ENCODE measurements around the gene ZNF296. TPM values are rescaled to one million over a fixed set of nuclear protein-coding genes. Genes with fewer than 3 reads are reported as not detected.

The ZNF296 gene
- 1.9 TPM for polyA plus RNA-seq (2013)

- Histone ChIP-seq H3K36me3 (ENCODE audit: control insufficient read depth in 4 of 4, insufficient read depth in 4 of 4, low read length in 3 of 4) (peaks cover 0 to 18% (median 5%) of the 10 kb centered on the region in 4 experiments), H3K27ac (ENCODE audit: insufficient read depth in 1 of 2, low read depth in 1 of 2, low read length in 2 of 2, poor library complexity in 1 of 2, severe bottlenecking in 2 of 2) (peak within 1 kb of the TSS in 1 of 2 experiments; percentile 71), H3K27me3 (replicated peaks in 2 of 5; ENCODE audit: control insufficient read depth in 4 of 5, insufficient read depth in 5 of 5, low read length in 4 of 5) (no peaks in the 10 kb centered on the region), H3K9me3 (ENCODE audit: control extremely low read depth in 1 of 5, control insufficient read depth in 4 of 5, insufficient read depth in 2 of 5, low read depth in 1 of 5, low read length in 4 of 5) (no peaks in the 10 kb centered on the region), H3K4me3 (ENCODE audit: control insufficient read depth in 1 of 7, extremely low read depth in 1 of 7, insufficient read depth in 4 of 7, low read depth in 2 of 7, low read length in 6 of 7) (peak within 1 kb of the TSS; percentile 32 to 86 (median 78)), H3K4me1 (ENCODE audit: control extremely low read depth in 1 of 4, control insufficient read depth in 4 of 4, insufficient read depth in 4 of 4, low read length in 3 of 4) (peaks cover 9 to 51% (median 44%) of the 10 kb centered on the region in 4 experiments)
- WGBS (ENCODE audit: insufficient coverage), result under 1% methylated on average over 47 of the region's 81 CpGs
- DNase-seq, result peak; percentile 61 to 77 (median 72)
- ChIA-PET CTCF (no interaction called here), POLR2A (no interaction called here)
Observed at GRCh38 chr19:45076029-45076850, at the start of gene ZNF296. ZNF296 (minus strand) TSS chr19:45076478; CDS start chr19:45076373, 105 bp downstream.

- no peak overlapping the region for H3K27ac ChIP-seq (ENCODE audit: insufficient read depth in 1 of 2, low read depth in 1 of 2, low read length in 2 of 2, poor library complexity in 1 of 2, severe bottlenecking in 2 of 2)
- H3K36me3 ChIP-seq (ENCODE audit: control insufficient read depth in 4 of 4, insufficient read depth in 4 of 4, low read length in 3 of 4), result peaks cover 0 to 9% (median under 1%) of the 10 kb centered on the region in 4 experiments
- H3K4me3 ChIP-seq (ENCODE audit: control insufficient read depth in 1 of 7, extremely low read depth in 1 of 7, insufficient read depth in 4 of 7, low read depth in 2 of 7, low read length in 6 of 7), result no peak overlapping the region
- DNase-seq, result no peak
- CTCF ChIA-PET, result interaction anchor here (0.8 to 3.8 kb wide), 17 partner anchors 11 to 80 kb away, joined by 3 to 32 read pairs (median 5); partner anchors contain the start of genes BLOC1S3, GEMIN7, PPP1R37 and TRAPPC6A
- H3K4me1 ChIP-seq (ENCODE audit: control extremely low read depth in 1 of 4, control insufficient read depth in 4 of 4, insufficient read depth in 4 of 4, low read length in 3 of 4), result peaks cover 0 to 30% (median 25%) of the 10 kb centered on the region in 4 experiments
- no peaks in the 10 kb centered on the region for H3K9me3 ChIP-seq (ENCODE audit: control extremely low read depth in 1 of 5, control insufficient read depth in 4 of 5, insufficient read depth in 2 of 5, low read depth in 1 of 5, low read length in 4 of 5)
- POLR2A ChIA-PET, result no interaction called here
- no peaks in the 10 kb centered on the region for H3K27me3 ChIP-seq (replicated peaks in 2 of 5; ENCODE audit: control insufficient read depth in 4 of 5, insufficient read depth in 5 of 5, low read length in 4 of 5)
- WGBS (ENCODE audit: insufficient coverage), result 86% methylated on average over 7 of the region's 9 CpGs
Observed at GRCh38 chr19:45125360-45125759, 49.1 kb upstream of the ZNF296 start.

DNA sequence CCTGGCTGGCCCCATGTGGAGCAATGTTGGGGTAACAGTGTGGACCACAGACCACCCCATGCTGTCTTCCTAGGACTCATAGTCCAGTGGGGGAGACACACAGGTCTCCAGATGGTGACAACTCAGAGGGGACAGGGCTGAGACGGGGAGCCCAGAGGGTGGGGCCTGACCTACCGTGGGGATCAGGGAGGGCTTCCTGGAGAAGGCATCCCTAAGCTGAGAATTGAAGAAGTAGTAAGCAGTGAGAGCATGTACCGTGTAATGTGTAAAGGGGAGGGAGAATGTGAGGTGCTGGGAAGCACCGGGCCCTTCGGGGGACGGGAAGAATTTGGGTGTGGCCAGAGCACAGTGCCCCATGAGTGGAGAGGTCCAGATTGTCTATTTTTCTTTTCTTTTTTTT, 47.7 kb upstream of the ZNF296 start:
- peaks cover 3 to 41% (median 34%) of the 10 kb centered on the region in 4 experiments for H3K4me1 ChIP-seq (ENCODE audit: control extremely low read depth in 1 of 4, control insufficient read depth in 4 of 4, insufficient read depth in 4 of 4, low read length in 3 of 4)
- no peak overlapping the region for H3K27ac ChIP-seq (ENCODE audit: insufficient read depth in 1 of 2, low read depth in 1 of 2, low read length in 2 of 2, poor library complexity in 1 of 2, severe bottlenecking in 2 of 2)
- ChIA-PET CTCF (interaction anchor here (1.0 to 3.8 kb wide), 7 partner anchors 8 to 38 kb away, joined by 3 to 25 read pairs (median 9); partner anchors contain the start of gene PPP1R37), POLR2A (interaction anchor here (1.1 kb wide), 1 partner anchor 28 kb away, joined by 3 read pairs; no protein-coding TSS in a partner anchor)
- no peaks in the 10 kb centered on the region for H3K9me3 ChIP-seq (ENCODE audit: control extremely low read depth in 1 of 5, control insufficient read depth in 4 of 5, insufficient read depth in 2 of 5, low read depth in 1 of 5, low read length in 4 of 5)
- H3K4me3 ChIP-seq (ENCODE audit: control insufficient read depth in 1 of 7, extremely low read depth in 1 of 7, insufficient read depth in 4 of 7, low read depth in 2 of 7, low read length in 6 of 7), result no peak overlapping the region
- 100% methylated on average over 3 of the region's 6 CpGs for WGBS (ENCODE audit: insufficient coverage)
- peaks cover 0 to 9% (median under 1%) of the 10 kb centered on the region in 4 experiments for H3K36me3 ChIP-seq (ENCODE audit: control insufficient read depth in 4 of 4, insufficient read depth in 4 of 4, low read length in 3 of 4)
- DNase-seq, result no peak
- H3K27me3 ChIP-seq (replicated peaks in 2 of 5; ENCODE audit: control insufficient read depth in 4 of 5, insufficient read depth in 5 of 5, low read length in 4 of 5), result no peaks in the 10 kb centered on the region

DNA sequence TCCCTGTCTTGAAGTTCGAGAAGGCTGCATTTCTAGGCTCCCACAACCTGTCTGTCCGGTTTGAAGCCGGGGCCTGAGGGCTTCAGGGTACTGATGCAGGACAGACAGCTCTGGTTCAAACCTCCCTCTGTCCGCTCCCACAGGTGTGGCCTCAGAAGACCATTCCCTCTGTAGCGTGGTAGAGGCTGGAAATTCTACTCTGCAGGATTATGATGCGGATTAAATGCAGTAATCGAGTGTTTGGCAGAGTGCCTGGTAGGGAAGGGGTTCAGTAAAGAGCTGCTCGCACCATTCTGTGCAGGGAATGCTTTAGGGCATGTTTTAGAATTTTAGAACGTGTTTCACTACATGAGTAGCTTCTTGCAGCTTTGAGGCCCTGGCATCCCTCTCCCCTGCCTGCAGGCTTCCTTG, 47.2 kb upstream of the ZNF296 start:
- no peaks in the 10 kb centered on the region for H3K27me3 ChIP-seq (replicated peaks in 2 of 5; ENCODE audit: control insufficient read depth in 4 of 5, insufficient read depth in 5 of 5, low read length in 4 of 5)
- peaks cover 0 to 9% (median 0%) of the 10 kb centered on the region in 4 experiments for H3K36me3 ChIP-seq (ENCODE audit: control insufficient read depth in 4 of 4, insufficient read depth in 4 of 4, low read length in 3 of 4)
- CTCF ChIA-PET, result interaction anchor here (1.0 to 2.6 kb wide), 4 partner anchors 8 to 23 kb away, joined by 3 to 11 read pairs (median 3); no protein-coding TSS in a partner anchor
- POLR2A ChIA-PET, result no interaction called here
- H3K27ac ChIP-seq (ENCODE audit: insufficient read depth in 1 of 2, low read depth in 1 of 2, low read length in 2 of 2, poor library complexity in 1 of 2, severe bottlenecking in 2 of 2), result no peak overlapping the region
- DNase-seq, result no peak
- WGBS (ENCODE audit: insufficient coverage), result 92% methylated on average over 9 of the region's 9 CpGs
- H3K9me3 ChIP-seq (ENCODE audit: control extremely low read depth in 1 of 5, control insufficient read depth in 4 of 5, insufficient read depth in 2 of 5, low read depth in 1 of 5, low read length in 4 of 5), result no peaks in the 10 kb centered on the region
- H3K4me3 ChIP-seq (ENCODE audit: control insufficient read depth in 1 of 7, extremely low read depth in 1 of 7, insufficient read depth in 4 of 7, low read depth in 2 of 7, low read length in 6 of 7), result no peak overlapping the region
- H3K4me1 ChIP-seq (ENCODE audit: control extremely low read depth in 1 of 4, control insufficient read depth in 4 of 4, insufficient read depth in 4 of 4, low read length in 3 of 4), result peaks cover 3 to 46% (median 40%) of the 10 kb centered on the region in 4 experiments

DNA sequence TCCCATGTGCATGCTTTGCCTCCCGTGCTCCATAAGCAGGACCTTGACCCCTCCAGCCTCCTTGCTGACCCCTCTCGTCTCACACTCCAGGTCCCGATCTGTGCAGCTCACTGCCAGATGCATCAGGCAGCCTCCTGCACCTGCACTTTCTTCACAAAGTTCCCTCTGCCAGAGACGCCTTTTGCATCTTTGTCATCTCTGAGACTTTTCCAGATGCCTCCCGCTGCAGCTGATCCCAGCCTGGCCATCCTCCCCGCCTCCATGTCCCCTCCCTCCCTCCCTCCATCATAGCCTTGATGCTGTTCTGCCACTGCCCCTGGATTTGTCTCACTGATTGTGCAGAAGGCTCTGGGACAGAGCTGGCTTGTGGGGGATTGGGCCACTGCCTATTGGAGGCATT, 46.6 kb upstream of the ZNF296 start:
- H3K4me1 ChIP-seq (ENCODE audit: control extremely low read depth in 1 of 4, control insufficient read depth in 4 of 4, insufficient read depth in 4 of 4, low read length in 3 of 4), result peaks cover 5 to 52% (median 46%) of the 10 kb centered on the region in 4 experiments
- peaks cover 0 to 9% (median 0%) of the 10 kb centered on the region in 4 experiments for H3K36me3 ChIP-seq (ENCODE audit: control insufficient read depth in 4 of 4, insufficient read depth in 4 of 4, low read length in 3 of 4)
- no peak overlapping the region for H3K27ac ChIP-seq (ENCODE audit: insufficient read depth in 1 of 2, low read depth in 1 of 2, low read length in 2 of 2, poor library complexity in 1 of 2, severe bottlenecking in 2 of 2)
- POLR2A ChIA-PET, result no interaction called here
- no peak for DNase-seq
- H3K4me3 ChIP-seq (ENCODE audit: control insufficient read depth in 1 of 7, extremely low read depth in 1 of 7, insufficient read depth in 4 of 7, low read depth in 2 of 7, low read length in 6 of 7), result no peak overlapping the region
- no peaks in the 10 kb centered on the region for H3K27me3 ChIP-seq (replicated peaks in 2 of 5; ENCODE audit: control insufficient read depth in 4 of 5, insufficient read depth in 5 of 5, low read length in 4 of 5)
- CTCF ChIA-PET, result interaction anchor here (0.5 kb wide), 1 partner anchor 31 kb away, joined by 3 read pairs; no protein-coding TSS in a partner anchor
- no peaks in the 10 kb centered on the region for H3K9me3 ChIP-seq (ENCODE audit: control extremely low read depth in 1 of 5, control insufficient read depth in 4 of 5, insufficient read depth in 2 of 5, low read depth in 1 of 5, low read length in 4 of 5)
- 98% methylated on average over 4 of the region's 6 CpGs for WGBS (ENCODE audit: insufficient coverage)

- H3K27ac ChIP-seq (ENCODE audit: insufficient read depth in 1 of 2, low read depth in 1 of 2, low read length in 2 of 2, poor library complexity in 1 of 2, severe bottlenecking in 2 of 2), result no peak overlapping the region
- CTCF ChIA-PET, result interaction anchor here (1.4 kb wide), 1 partner anchor 9 kb away, joined by 4 read pairs; no protein-coding TSS in a partner anchor
- H3K36me3 ChIP-seq (ENCODE audit: control insufficient read depth in 4 of 4, insufficient read depth in 4 of 4, low read length in 3 of 4), result peaks cover 0 to 9% (median 0%) of the 10 kb centered on the region in 4 experiments
- DNase-seq, result no peak
- POLR2A ChIA-PET, result no interaction called here
- H3K27me3 ChIP-seq (replicated peaks in 2 of 5; ENCODE audit: control insufficient read depth in 4 of 5, insufficient read depth in 5 of 5, low read length in 4 of 5), result no peaks in the 10 kb centered on the region
- H3K9me3 ChIP-seq (ENCODE audit: control extremely low read depth in 1 of 5, control insufficient read depth in 4 of 5, insufficient read depth in 2 of 5, low read depth in 1 of 5, low read length in 4 of 5), result no peaks in the 10 kb centered on the region
- peaks cover 5 to 62% (median 55%) of the 10 kb centered on the region in 4 experiments for H3K4me1 ChIP-seq (ENCODE audit: control extremely low read depth in 1 of 4, control insufficient read depth in 4 of 4, insufficient read depth in 4 of 4, low read length in 3 of 4)
- no peak overlapping the region for H3K4me3 ChIP-seq (ENCODE audit: control insufficient read depth in 1 of 7, extremely low read depth in 1 of 7, insufficient read depth in 4 of 7, low read depth in 2 of 7, low read length in 6 of 7)
- 80% methylated on average over 2 of the region's 11 CpGs for WGBS (ENCODE audit: insufficient coverage)
Observed at GRCh38 chr19:45121827-45122345, 45.6 kb upstream of the ZNF296 start.

Data from common myeloid progenitor, CD34-positive (primary cell).